GM18951 (cell line): ENCODE measurements around the gene ZDHHC14.
"Not testable (repeated sequence)": the region's sequence is repeated elsewhere in the genome, so short reads cannot be mapped to it uniquely, and the experiment has no call there.

Experiments
- POLR2A ChIP-seq: IDR thresholded peaks from 4 replicates; pipeline ENCODE4 v1.6.1; 2011; ENCODE audit warnings: mild to moderate bottlenecking; ENCODE audit not compliant: insufficient read length, insufficient read depth; ENCODE audit errors: extremely low read depth
- in situ Hi-C: fragments of 300-500 bp; cut with MboI; formaldehyde crosslinking; loops from one replicate; pipeline ENCODE4 v1.12.0; 2022; ENCODE audit warnings: low sequenced_read_pairs, mixed read lengths, inconsistent platforms; ENCODE audit not compliant: unreplicated experiment

Gene ZDHHC14

DNA sequence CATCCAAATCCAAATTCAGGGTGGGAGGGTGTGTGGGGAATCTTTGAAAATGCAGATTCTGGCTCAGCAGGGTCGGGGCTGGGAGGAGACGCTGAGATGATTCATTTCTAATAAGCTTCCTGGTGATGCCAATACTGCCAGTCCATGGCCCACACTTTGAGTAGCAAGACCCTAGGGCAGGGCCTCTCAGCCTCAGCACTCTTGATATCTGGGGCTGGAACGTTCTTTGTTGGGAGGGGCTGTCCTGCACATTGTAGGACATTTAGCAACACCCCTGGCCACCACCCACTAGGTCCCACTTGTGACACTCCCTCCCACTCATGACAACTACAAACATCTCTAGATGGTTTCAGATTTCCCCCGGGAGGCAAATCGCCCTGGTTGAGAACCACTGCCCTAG, 191.0 kb downstream of the ZDHHC14 start:
- in situ Hi-C loops: no loop called here

DNA sequence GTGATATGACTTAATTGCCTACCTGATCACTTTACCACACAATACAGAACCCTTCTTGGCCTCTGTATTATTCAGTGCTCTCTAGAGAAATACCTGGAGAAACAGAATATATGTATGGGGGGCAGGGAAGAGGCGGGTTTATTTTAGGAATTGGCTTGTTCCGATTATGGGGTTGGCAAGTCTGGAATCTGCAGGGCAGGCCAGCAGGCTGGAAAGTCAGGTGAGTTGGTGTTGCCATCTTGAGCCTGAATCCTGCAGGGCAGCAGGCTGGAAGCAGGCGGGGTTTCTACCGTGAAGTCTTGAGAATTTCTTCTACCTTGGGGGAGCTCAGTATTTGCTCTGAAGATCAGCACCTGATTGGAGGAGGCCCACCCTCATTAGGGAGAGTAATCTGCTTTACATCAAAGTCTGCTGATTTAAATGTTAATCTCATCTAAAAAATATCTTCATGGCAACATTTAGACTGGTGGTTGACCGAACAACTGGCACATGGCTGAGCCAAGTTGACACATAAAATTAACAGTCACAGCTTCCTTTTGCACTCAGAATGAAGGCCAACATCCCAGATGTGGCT, 193.9 kb downstream of the ZDHHC14 start:
- no peak for TF ChIP-seq POLR2A
- in situ Hi-C loops: no loop called here

More for the DNA sequence above, 191.0 kb downstream of the ZDHHC14 start:
- no peak for TF ChIP-seq POLR2A

DNA sequence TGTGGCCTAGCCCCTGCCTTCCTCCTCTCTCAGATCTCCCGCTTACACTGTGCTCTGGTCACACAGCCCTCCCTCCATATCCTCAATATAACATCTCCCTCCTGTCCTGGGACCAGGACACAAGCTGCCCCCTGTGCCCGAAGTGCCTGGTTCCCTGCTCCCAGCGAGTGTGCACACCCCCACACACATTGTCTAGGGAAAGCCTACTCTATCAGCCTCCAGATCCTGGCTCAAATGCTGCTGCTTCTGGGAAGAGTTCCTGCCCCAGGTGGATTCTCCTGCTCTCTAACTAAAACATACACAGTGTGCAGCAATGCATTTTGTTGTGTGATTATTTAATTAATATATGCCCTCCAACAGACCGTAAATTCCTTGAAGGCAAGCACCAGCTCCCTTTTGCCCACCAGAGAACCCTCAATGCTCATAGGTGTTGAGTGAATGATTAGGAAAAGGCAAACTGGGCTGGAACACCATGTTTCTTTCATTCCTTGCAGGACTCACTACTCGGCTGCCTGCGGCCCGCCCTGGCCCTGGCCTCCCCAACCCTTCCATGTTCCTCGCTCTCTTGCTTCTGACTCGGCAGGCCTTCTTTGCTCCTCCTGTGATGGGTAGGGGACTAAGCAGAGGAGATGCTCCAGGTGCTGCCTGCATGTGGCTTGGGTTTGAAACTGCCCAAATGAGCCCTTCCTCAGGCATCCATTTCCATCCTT, 194.6 kb downstream of the ZDHHC14 start:
- TF ChIP-seq POLR2A: no peak
- in situ Hi-C loops: no loop called here

DNA sequence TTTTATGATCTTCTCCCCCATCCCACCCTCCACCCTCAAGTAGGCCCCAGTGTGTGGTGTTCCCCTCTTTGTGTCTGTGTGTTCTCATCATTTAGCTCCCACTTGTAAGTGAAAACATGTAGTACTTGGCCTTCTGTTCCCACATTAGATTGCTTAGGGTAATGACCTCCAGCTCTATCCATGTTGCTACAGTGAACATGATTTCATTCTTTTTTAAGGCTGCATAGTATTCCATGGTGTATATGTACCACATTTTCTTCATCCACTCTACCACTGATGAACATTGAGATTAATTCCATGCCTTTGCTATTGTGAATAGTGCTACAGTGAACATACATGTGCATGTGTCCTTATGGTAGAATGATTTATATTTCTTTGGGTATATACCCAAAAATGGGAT, 196.0 kb downstream of the ZDHHC14 start:
- in situ Hi-C loops: not testable (repeated sequence)

DNA sequence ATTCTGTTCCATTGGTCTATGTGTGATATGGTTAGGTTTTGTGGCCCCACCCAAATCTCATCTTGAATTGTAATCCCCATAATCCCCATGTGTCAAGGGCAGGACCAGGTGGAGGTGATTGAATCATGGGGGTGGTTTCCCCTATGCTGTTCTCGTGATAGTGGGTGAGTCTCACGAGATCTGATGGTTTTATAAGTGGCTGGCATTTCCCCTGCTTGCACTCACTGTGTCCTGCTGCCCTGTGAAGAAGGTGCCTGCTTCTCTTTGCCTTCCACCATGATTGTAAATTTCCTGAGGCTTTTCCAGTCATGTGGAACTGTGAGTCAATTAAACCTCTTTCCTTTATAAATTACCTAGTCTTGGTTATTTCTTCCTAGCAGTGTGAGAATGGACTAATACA, 197.5 kb downstream of the ZDHHC14 start:
- in situ Hi-C loops: not testable (repeated sequence)

DNA sequence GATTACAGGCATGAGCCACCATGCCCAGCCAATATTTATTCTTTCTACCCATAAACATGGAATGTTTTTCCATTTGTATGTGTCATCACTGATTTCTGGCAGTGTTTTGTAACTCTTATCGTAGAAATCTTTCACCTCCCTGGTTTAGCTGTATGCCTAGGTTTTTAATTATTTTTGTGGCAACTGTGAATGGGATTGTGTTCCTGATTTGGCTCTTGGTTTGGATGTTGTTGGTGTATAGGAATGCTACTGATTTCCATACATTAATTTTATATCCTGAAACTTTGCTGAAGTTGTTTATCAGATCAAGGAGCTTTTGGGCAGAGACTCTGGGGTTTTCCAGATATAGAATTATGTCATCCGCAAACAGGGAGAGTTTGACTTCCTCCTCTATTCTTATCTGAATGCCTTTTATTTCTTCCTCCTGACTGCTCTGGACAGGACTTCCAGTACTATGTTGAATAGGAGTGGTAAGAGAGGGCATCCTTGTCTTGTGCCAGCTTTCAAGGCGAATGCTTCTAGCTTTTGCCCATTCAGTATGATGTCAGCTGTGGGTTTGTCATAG, 198.6 kb downstream of the ZDHHC14 start:
- in situ Hi-C loops: no loop called here
- TF ChIP-seq POLR2A: no peak

DNA sequence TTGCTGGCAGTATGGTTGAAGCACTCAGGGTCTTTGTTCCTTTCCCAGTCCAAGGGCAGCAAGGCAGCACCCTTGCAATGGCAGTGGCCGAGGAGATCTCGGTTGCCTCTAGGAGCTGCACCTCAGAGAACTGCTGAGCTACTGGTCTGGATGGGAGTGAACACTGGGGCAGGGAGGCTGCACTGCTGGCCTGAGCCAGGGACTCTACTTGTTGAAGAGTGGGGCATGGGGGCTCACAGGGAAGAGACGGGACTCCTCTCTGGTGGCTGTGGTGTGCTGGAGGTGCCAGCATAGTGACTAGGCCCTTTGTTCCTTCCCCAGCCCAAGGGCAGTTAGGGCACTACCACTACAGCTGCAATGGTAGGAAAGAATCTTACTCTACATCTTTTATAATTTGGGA, 203.0 kb downstream of the ZDHHC14 start:
- in situ Hi-C loops: no loop called here
- no peak for TF ChIP-seq POLR2A

DNA sequence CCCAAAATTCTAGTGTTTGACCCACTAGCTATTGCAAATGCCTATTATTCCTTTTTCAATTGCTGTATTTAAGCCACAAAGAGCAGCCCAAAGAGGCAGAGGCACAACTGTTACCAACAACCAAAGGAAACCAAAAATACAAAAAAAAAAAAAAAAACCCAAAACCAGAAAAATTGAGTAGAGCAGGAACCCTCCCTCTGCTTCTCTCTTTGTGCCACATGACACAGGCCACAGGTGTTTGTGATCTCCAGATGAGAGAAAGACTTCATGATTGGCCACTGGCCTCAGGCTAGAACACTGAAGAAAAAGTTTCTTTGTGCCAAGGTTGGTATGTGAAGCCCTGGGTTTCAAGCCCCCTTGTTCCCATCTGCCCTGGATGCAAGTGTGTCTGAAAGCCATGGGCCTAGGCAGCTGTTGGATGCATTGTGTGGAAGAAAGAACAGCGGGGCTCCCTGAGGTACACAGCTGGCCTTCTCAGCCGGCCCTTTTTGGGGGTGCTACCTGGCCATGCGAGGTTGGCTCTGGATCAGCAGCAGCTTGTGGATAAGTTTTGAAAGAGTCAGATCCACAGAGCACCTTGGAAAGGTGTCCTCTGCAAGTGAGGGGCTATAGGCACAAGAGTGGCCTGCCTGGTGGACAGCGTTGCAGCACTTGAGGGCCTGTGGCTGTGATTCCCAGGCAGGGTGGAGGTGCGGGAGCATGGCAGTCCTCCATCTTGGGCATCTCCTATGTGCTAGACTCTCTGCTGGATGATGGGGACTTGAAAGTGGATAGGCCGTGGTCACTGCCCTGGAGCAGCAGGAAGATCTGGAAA, 204.5 kb downstream of the ZDHHC14 start:
- TF ChIP-seq POLR2A: no peak
- in situ Hi-C loops: no loop called here

DNA sequence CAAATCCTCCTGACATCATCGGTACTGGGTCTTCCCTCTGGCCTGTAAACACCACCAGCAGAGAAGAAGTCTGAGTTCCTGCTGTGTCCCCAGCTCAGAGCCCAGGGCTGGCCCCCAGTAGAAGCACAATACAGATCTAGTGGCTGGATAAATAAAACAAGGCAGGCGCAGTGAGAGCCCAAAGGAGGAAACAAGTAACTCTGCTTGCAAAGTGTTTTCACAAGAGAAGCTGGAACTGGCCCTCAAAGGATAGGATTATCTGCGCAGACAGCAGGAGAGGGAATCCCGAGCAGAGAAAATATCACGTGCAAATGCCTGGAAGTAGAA, 205.1 kb downstream of the ZDHHC14 start:
- TF ChIP-seq POLR2A: no peak
- in situ Hi-C loops: no loop called here

DNA sequence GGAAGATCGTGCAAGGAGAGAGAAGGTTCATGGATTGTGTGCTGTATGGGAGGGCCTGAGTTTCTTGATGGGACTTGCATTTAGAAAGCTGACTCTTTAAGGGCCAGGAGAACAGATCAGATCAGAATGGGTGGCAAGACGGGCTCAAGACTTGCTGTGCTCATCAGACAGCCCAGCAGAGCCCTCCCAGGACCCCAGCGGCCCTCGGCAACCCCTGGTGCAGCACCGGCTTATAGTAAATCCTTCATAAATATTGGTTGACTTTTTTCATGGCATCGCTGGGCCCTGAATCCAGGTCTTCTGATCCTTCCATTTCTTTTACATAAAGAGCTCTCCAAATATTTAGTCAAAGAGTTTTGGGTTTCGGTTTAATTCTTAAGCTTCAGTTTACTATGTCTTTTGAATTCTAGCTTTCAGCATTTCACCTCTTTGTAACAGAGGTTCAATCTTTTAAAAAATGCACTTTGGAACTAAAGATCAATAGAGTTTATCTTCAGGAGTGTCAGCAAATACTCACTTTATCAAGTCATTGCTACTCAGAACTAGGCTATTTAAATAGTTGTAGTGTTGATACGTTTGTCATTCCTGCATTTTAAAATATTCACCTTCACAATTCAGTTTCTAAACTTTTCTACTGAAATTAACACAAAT, 205.6 kb downstream of the ZDHHC14 start:
- in situ Hi-C loops: no loop called here
- TF ChIP-seq POLR2A: no peak

DNA sequence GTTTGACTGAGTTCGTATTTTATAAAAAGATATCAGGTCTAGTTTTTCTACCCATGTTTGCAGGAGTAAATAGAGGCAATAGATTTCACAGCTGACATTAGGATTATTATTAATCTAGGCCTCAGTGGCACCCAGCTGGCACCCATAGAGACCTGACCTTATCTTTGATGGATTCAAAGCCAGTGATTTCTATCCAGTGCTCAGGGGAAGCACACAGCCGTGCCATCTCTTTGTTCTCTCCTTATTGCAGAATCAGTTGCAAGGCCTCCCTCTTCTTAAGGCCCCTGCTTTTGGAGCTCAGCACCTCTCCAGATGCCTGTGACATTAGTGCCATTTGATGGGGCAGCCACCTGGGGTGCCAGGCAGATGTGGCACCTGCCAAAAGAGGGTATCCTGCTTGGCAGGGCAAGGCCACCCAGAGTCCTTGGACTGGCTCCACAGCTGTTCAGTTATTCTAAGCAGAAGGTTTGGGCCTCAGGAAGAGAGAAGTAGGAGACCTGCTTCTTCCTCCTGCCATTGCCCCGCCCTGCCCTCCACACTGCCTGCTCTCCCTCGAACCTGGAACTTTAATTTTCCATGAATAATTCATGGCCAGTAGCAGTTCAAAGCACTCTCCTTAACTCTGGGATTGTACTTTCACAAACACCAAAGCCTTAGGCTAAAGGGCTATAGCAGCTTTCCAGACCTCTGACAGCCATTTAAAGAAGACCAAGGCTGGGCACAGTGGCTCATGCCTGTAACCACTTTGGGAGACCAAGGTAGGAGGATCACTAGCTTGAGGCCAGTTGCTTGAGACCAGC, 206.3 kb downstream of the ZDHHC14 start:
- in situ Hi-C loops: no loop called here
- no peak for TF ChIP-seq POLR2A

DNA sequence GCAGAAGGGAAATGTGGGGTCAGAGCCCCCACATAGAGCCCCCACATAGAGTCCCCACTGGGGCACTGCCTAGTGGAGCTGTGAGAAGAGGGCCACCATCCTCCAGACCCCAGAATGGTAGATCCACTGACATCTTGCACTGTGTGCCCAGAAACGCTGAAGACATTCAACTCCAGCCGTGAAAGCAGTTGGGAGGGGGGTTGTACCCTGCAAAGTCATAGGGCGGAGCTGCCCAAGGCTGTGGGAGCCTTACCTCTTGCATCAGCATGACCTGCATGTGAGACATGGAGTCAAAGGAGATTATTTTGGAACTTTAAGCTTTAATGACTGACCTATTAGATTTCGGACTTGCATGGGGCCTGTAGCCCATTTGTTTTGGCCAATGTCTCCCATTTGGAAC, 209.7 kb downstream of the ZDHHC14 start:
- in situ Hi-C loops: not testable (repeated sequence)

DNA sequence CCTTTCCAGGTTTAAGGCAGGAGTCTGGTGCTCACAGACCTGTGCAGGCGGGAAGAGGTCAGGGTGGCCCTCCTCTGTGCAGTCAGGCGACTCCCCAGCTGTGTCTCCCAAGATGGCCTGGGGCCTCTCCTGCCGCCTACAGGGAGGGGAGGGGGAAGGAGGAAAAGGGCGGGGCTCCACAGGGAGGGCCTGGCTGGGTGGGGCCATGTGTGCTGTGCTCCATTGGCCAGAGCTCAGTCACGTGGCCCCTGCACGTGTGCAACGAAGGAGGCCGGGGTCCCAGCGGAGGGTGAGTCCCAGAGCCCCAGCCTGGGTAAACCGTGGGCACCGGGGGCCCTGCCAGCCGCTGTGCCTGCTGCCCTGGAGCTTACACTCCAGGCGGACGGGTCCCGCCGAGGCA, 211.6 kb downstream of the ZDHHC14 start:
- no peak for TF ChIP-seq POLR2A
- in situ Hi-C loops: no loop called here
